Endometrial microvascular endothelial cells (primary cell): Measurements from ENCODE around the gene NRCAM. TPM values are rescaled to one million over a fixed set of nuclear protein-coding genes. Genes with fewer than 3 reads are reported as not detected.

Experiments used
- in situ Hi-C: cut with HindIII; loops from 2 replicates; pipeline ENCODE4 v1.10.0; 2017; ENCODE audit warnings: low sequenced_read_pairs, low pct_unique_long_range_greater_than_20kb; ENCODE audit errors: inconsistent ontology term
- total RNA-seq: library from RNA; depleted of rRNA; stranded (reverse); fragments of >200 nt; gene quantifications from one replicate; pipeline ENCODE4 v1.2.3, GENCODE V29; 2015; ENCODE audit errors: inconsistent ontology term

The NRCAM gene
- total RNA-seq, 1 donor from 2014 or later = 61.3 TPM

- in situ Hi-C loops = no loop called here
Observed at GRCh38 chr7:108204281-108204796, 251.9 kb downstream of the NRCAM start.

- in situ Hi-C loops = no loop called here
Observed at GRCh38 chr7:108203537-108203936, 252.7 kb downstream of the NRCAM start.

- in situ Hi-C loops = no loop called here
Observed at GRCh38 chr7:108202743-108203142, 253.5 kb downstream of the NRCAM start.

- in situ Hi-C loops = no loop called here
Observed at GRCh38 chr7:108201766-108202165, 254.5 kb downstream of the NRCAM start.

GRCh38 chr7:108200326-108200725 is 255.9 kb downstream of the NRCAM start:
- in situ Hi-C loops = no loop called here

GRCh38 chr7:108197371-108198091 is 258.7 kb downstream of the NRCAM start:
- in situ Hi-C loops = loop anchor here (25.0 kb wide), 1 partner anchor 290 kb away; no protein-coding TSS in a partner anchor

- in situ Hi-C loops = loop anchor here (25.0 kb wide), 1 partner anchor 291 kb away; no protein-coding TSS in a partner anchor
Observed at GRCh38 chr7:108196004-108196403, 260.2 kb downstream of the NRCAM start.

GRCh38 chr7:108193594-108194498 is 262.4 kb downstream of the NRCAM start:
- in situ Hi-C loops = loop anchor here (25.0 kb wide), 1 partner anchor 293 kb away; no protein-coding TSS in a partner anchor

GRCh38 chr7:108190891-108191290 is 265.3 kb downstream of the NRCAM start:
- in situ Hi-C loops = loop anchor here (25.0 kb wide), 1 partner anchor 296 kb away; no protein-coding TSS in a partner anchor

- in situ Hi-C loops = loop anchor here (25.0 kb wide), 1 partner anchor 297 kb away; no protein-coding TSS in a partner anchor
Observed at GRCh38 chr7:108189733-108190388, 266.4 kb downstream of the NRCAM start.

GRCh38 chr7:108188724-108189123 is 267.5 kb downstream of the NRCAM start:
- in situ Hi-C loops = loop anchor here (25.0 kb wide), 1 partner anchor 299 kb away; no protein-coding TSS in a partner anchor

- in situ Hi-C loops = loop anchor here (25.0 kb wide), 1 partner anchor 306 kb away; no protein-coding TSS in a partner anchor
Observed at GRCh38 chr7:108181073-108181985, 274.9 kb downstream of the NRCAM start.

GRCh38 chr7:108178398-108178797 is 277.8 kb downstream of the NRCAM start:
- in situ Hi-C loops = loop anchor here (25.0 kb wide), 1 partner anchor 309 kb away; no protein-coding TSS in a partner anchor

- in situ Hi-C loops = no loop called here
Observed at GRCh38 chr7:108171164-108171563, 285.1 kb downstream of the NRCAM start.

GRCh38 chr7:108170251-108170650 is 286.0 kb downstream of the NRCAM start:
- in situ Hi-C loops = no loop called here

- in situ Hi-C loops = no loop called here
Observed at GRCh38 chr7:108167460-108167859, 288.8 kb downstream of the NRCAM start.

GRCh38 chr7:108166687-108167086 is 289.5 kb downstream of the NRCAM start:
- in situ Hi-C loops = no loop called here

- in situ Hi-C loops = no loop called here
Observed at GRCh38 chr7:108165723-108166122, 290.5 kb downstream of the NRCAM start.
